Endothelial cell of umbilical vein (primary cell): ENCODE measurements around the gene CCNYL1. TPM values are rescaled to one million over a fixed set of nuclear protein-coding genes. Genes with fewer than 3 reads are reported as not detected.

Experiments
- BruUV-seq: library from RNA; stranded (reverse); fragments of 400-500 nt; replicated peaks from 2 replicates; lab custom pipeline; 2021; lab: Mats Ljungman, UMichigan
- CTCF ChIA-PET: fragments of 300-600, 350-600 bp; sonication (Branson Sonifier 250); formaldehyde crosslinking; loops from one replicate; lab custom pipeline; 2021; ENCODE audit warnings: antibody characterized with exemption, inconsistent platforms; lab: Charles Lee
- POLR2A ChIA-PET: fragments of 300-600, 350-600 bp; sonication (Branson Sonifier 250); formaldehyde crosslinking; loops from one replicate; lab custom pipeline; 2021; ENCODE audit warnings: antibody characterized with exemption, inconsistent platforms; lab: Charles Lee
- DNase-seq: peaks from one replicate; pipeline ENCODE4 v3.0.0-alpha.2; 2011; ENCODE audit warnings: low read depth, low spot score
- FAIRE-seq: peaks from 2 replicates; lab custom pipeline; 2011; peaks lifted over from hg19 to GRCh38; lab: Jason Lieb, UNC
- H2AFZ ChIP-seq: 2 replicates; pipeline ENCODE4 v1.6.0; 2012; ENCODE audit warnings: low read depth, low read length, control low read depth, inconsistent platforms
- H3K27ac ChIP-seq: 2 replicates; pipeline ENCODE4 v1.5.1; 2011; ENCODE audit warnings: low read depth, mild to moderate bottlenecking, control low read depth, low read length, moderate library complexity; ENCODE audit not compliant: insufficient read depth
- H3K27me3 ChIP-seq, 2 experiments: 2 replicates each; pipeline versions ENCODE4 v1.6.0 to v1.6.1; 2011; ENCODE audit warnings: low read length in 2 of 2, mixed read lengths in 1 of 2; ENCODE audit not compliant: control insufficient read depth in 2 of 2, insufficient read depth in 2 of 2
- H3K36me3 ChIP-seq, 2 experiments: 2 replicates in 1 of 2; 3 replicates in 1 of 2; pipeline ENCODE4 v1.5.1; 2011; ENCODE audit warnings: low read length in 2 of 2, mild to moderate bottlenecking in 1 of 2, moderate library complexity in 1 of 2; ENCODE audit not compliant: control insufficient read depth in 2 of 2, insufficient read depth in 2 of 2; ENCODE audit errors: extremely low read depth in 1 of 2
- H3K4me1 ChIP-seq: 3 replicates; pipeline ENCODE4 v1.5.1; 2011; ENCODE audit warnings: mild to moderate bottlenecking, low read length; ENCODE audit not compliant: control insufficient read depth, insufficient read depth; ENCODE audit errors: extremely low read depth
- H3K4me2 ChIP-seq: 2 replicates; pipeline ENCODE4 v1.6.1; 2011; ENCODE audit warnings: low read length, control low read depth, mixed read lengths; ENCODE audit not compliant: insufficient read depth
- H3K4me3 ChIP-seq, 3 experiments: fragments of 200-600 bp in 1 of 3; sonication (generic), shearing (Covaris generic) in 1 of 3; replicated peaks in 1 of 3; 2 replicates each; pipeline ENCODE4 v1.5.1; 2011 to 2016; ENCODE audit warnings: control low read depth in 3 of 3, low read length in 3 of 3, mild to moderate bottlenecking in 2 of 3, inconsistent platforms in 1 of 3, low read depth in 1 of 3, moderate library complexity in 1 of 3; ENCODE audit not compliant: insufficient read depth in 1 of 3
- H3K79me2 ChIP-seq: 2 replicates; pipeline ENCODE4 v1.6.0; 2012; ENCODE audit warnings: low read length, inconsistent platforms; ENCODE audit not compliant: control insufficient read depth, insufficient read depth
- H3K9ac ChIP-seq: replicated peaks from 2 replicates; pipeline ENCODE3; 2011; ENCODE audit warnings: low read length, control low read depth; ENCODE audit not compliant: insufficient read depth; ENCODE audit errors: extremely low read depth
- H3K9me1 ChIP-seq: replicated peaks from 3 replicates; pipeline ENCODE4 v1.6.0; 2011; ENCODE audit warnings: mild to moderate bottlenecking, low read length; ENCODE audit not compliant: control insufficient read depth, insufficient read depth; ENCODE audit errors: extremely low read depth
- H3K9me3 ChIP-seq: replicated peaks from 2 replicates; pipeline ENCODE4 v1.5.1; 2012; ENCODE audit warnings: low read length, inconsistent platforms; ENCODE audit not compliant: control insufficient read depth, insufficient read depth
- H4K20me1 ChIP-seq: replicated peaks from 2 replicates; pipeline ENCODE3; 2011; ENCODE audit warnings: mild to moderate bottlenecking, low read length; ENCODE audit not compliant: control insufficient read depth, insufficient read depth; ENCODE audit errors: extremely low read depth
- CTCF ChIP-seq, 2 donors: IDR thresholded peaks; 1 replicate in 1 of 2; 2 replicates in 1 of 2; pipeline ENCODE4 v1.5.1; 2011; ENCODE audit warnings: low read length in 2 of 2, mild to moderate bottlenecking in 2 of 2, moderate library complexity in 2 of 2, control low read depth in 1 of 2, inconsistent platforms in 1 of 2, low read depth in 1 of 2; ENCODE audit not compliant: insufficient read depth in 1 of 2; ENCODE audit errors: extremely low read depth in 1 of 2
- EZH2 ChIP-seq: IDR thresholded peaks from 2 replicates; pipeline ENCODE4 v1.6.1; 2012; ENCODE audit warnings: borderline replicate concordance, low read depth, mild to moderate bottlenecking, moderate library complexity, low read length, inconsistent platforms; ENCODE audit not compliant: severe bottlenecking
- FOS ChIP-seq: IDR thresholded peaks from 2 replicates; pipeline ENCODE4 v1.6.1; 2011; ENCODE audit warnings: mild to moderate bottlenecking, low read length, moderate library complexity, borderline replicate concordance; ENCODE audit not compliant: insufficient read depth
- JUN ChIP-seq: IDR thresholded peaks from 2 replicates; pipeline ENCODE4 v1.6.1; 2011; ENCODE audit warnings: borderline replicate concordance, low read depth; ENCODE audit not compliant: insufficient read length, insufficient read depth
- MAX ChIP-seq: IDR thresholded peaks from 2 replicates; pipeline ENCODE4 v1.6.1; 2011; ENCODE audit not compliant: insufficient read depth, insufficient read length
- MYC ChIP-seq: IDR thresholded peaks from one replicate; pipeline ENCODE4 v1.6.1; 2011; ENCODE audit warnings: mild to moderate bottlenecking, low read depth, low read length
- dilution Hi-C: fragments of 300-500 bp; cut with MboI; formaldehyde crosslinking; loops from one replicate; pipeline ENCODE4 v1.15.0; 2019; ENCODE audit warnings: low sequenced_read_pairs; ENCODE audit not compliant: extremely low pct_ligation_motif_present
- intact Hi-C: fragments of 100-400 bp; cut with micrococcal nuclease; formaldehyde crosslinking; loops from one replicate; pipeline ENCODE4 v1.10.0; 2022
- polyA plus RNA-seq, 4 experiments: library from polyadenylated mRNA; depleted of rRNA in 3 of 4; stranded (reverse) in 3 of 4; unstranded in 1 of 4; fragments of >200 nt; gene quantifications; 2 replicates each; pipeline versions ENCODE4 v1.2.1 to v1.2.3, GENCODE V29; 2011 to 2012; ENCODE audit warnings: missing spikeins in 1 of 4
- total RNA-seq: library from RNA; stranded (reverse); gene quantifications from 2 replicates; pipeline ENCODE4 v1.2.3, GENCODE V29; 2021

Gene CCNYL1
- total and polyA plus RNA-seq, 2 donors (not counting 3 experiments of a cell fraction or from before 2014, with no cell fraction given), result 15.2 to 49.3 TPM

- no peak overlapping the region for H3K27ac ChIP-seq
- H3K27me3 ChIP-seq, result no peaks in the 10 kb centered on the region
- H3K9ac ChIP-seq, result no peak overlapping the region
- no peaks in the 10 kb centered on the region for H3K9me1 ChIP-seq
- TF ChIP-seq FOS (no peak), MYC (no peak), MAX (no peak), CTCF (IDR thresholded peaks at IDR 0.05; ENCODE audit: extremely low read depth in 1 of 2, insufficient read depth in 1 of 2, low read depth in 1 of 2, low read length in 2 of 2) (no peak), EZH2 (no peak), JUN (no peak)
- no peaks in the 10 kb centered on the region for H4K20me1 ChIP-seq
- H3K4me3 ChIP-seq, result peak overlapping the region in 1 of 3 experiments; percentile 30
- ChIA-PET POLR2A (no interaction called here), CTCF (interaction anchor here (0.9 to 3.9 kb wide), 2 partner anchors 11 to 33 kb away, joined by 3 to 20 read pairs; no protein-coding TSS in a partner anchor)
- peak overlapping the region; percentile 60 for H2AFZ ChIP-seq
- intact Hi-C loops, result no loop called here
- no peak for FAIRE-seq
- no TSS peak for BruUV-seq
- no peaks in the 10 kb centered on the region for H3K36me3 ChIP-seq
- H3K79me2 ChIP-seq, result no peaks in the 10 kb centered on the region
- DNase-seq, result no peak
- H3K9me3 ChIP-seq, result no peaks in the 10 kb centered on the region
- H3K4me2 ChIP-seq, result peak overlapping the region; percentile 14
- dilution Hi-C loops, result no loop called here
- H3K4me1 ChIP-seq, result peaks cover 23% of the 10 kb centered on the region
Measured at GRCh38 chr2:207681431-207681830, 30.0 kb upstream of the CCNYL1 start.
